ENCODE data around the gene SSTR3.

The SSTR3 gene

GRCh38 chr22:37195921-37196320 lies 16.4 kb downstream of the SSTR3 start:
- H3K27me3 ChIP-seq (ENCODE audit: control insufficient read depth, insufficient read depth, low read length): no peaks in the 10 kb centered on the region
- H3K4me3 ChIP-seq (ENCODE audit: low read length): no peak overlapping the region
- no peak overlapping the region for H3K9ac ChIP-seq (ENCODE audit: low read depth, low read length)
- no peaks in the 10 kb centered on the region for H3K36me3 ChIP-seq (ENCODE audit: insufficient read depth, low read length)
- peaks cover 25% of the 10 kb centered on the region for H3K4me1 ChIP-seq (ENCODE audit: control insufficient read depth, insufficient read depth, low read length)
- H3K4me2 ChIP-seq (ENCODE audit: low read length): no peak overlapping the region
- H3K9me3 ChIP-seq (replicated peaks; ENCODE audit: low read length): no peaks in the 10 kb centered on the region

- no peak overlapping the region for H3K9ac ChIP-seq (ENCODE audit: low read depth, low read length)
- no peak overlapping the region for H3K4me3 ChIP-seq (ENCODE audit: low read length)
- H3K4me2 ChIP-seq (ENCODE audit: low read length): no peak overlapping the region
- H3K9me3 ChIP-seq (replicated peaks; ENCODE audit: low read length): no peaks in the 10 kb centered on the region
- no peaks in the 10 kb centered on the region for H3K36me3 ChIP-seq (ENCODE audit: insufficient read depth, low read length)
- no peaks in the 10 kb centered on the region for H3K27me3 ChIP-seq (ENCODE audit: control insufficient read depth, insufficient read depth, low read length)
- H3K4me1 ChIP-seq (ENCODE audit: control insufficient read depth, insufficient read depth, low read length): peaks cover 23% of the 10 kb centered on the region
These were observed 17.5 kb downstream of the SSTR3 start for GRCh38 chr22:37194750-37195149.

GRCh38 chr22:37193629-37194191 lies 18.6 kb downstream of the SSTR3 start:
- no peak overlapping the region for H3K4me2 ChIP-seq (ENCODE audit: low read length)
- H3K9me3 ChIP-seq (replicated peaks; ENCODE audit: low read length): no peaks in the 10 kb centered on the region
- no peak overlapping the region for H3K9ac ChIP-seq (ENCODE audit: low read depth, low read length)
- no peaks in the 10 kb centered on the region for H3K27me3 ChIP-seq (ENCODE audit: control insufficient read depth, insufficient read depth, low read length)
- H3K4me1 ChIP-seq (ENCODE audit: control insufficient read depth, insufficient read depth, low read length): peaks cover 17% of the 10 kb centered on the region
- H3K4me3 ChIP-seq (ENCODE audit: low read length): no peak overlapping the region
- no peaks in the 10 kb centered on the region for H3K36me3 ChIP-seq (ENCODE audit: insufficient read depth, low read length)

- H3K9me3 ChIP-seq (replicated peaks; ENCODE audit: low read length): no peaks in the 10 kb centered on the region
- H3K4me1 ChIP-seq (ENCODE audit: control insufficient read depth, insufficient read depth, low read length): peaks cover 18% of the 10 kb centered on the region
- H3K4me2 ChIP-seq (ENCODE audit: low read length): no peak overlapping the region
- no peak overlapping the region for H3K4me3 ChIP-seq (ENCODE audit: low read length)
- no peaks in the 10 kb centered on the region for H3K27me3 ChIP-seq (ENCODE audit: control insufficient read depth, insufficient read depth, low read length)
- H3K9ac ChIP-seq (ENCODE audit: low read depth, low read length): no peak overlapping the region
- H3K36me3 ChIP-seq (ENCODE audit: insufficient read depth, low read length): no peaks in the 10 kb centered on the region
These were observed 19.5 kb downstream of the SSTR3 start for GRCh38 chr22:37192741-37193140.

- Histone ChIP-seq H3K4me1 (ENCODE audit: control insufficient read depth, insufficient read depth, low read length) (peaks cover 18% of the 10 kb centered on the region), H3K4me2 (ENCODE audit: low read length) (no peak overlapping the region), H3K9me3 (replicated peaks; ENCODE audit: low read length) (no peaks in the 10 kb centered on the region), H3K27me3 (ENCODE audit: control insufficient read depth, insufficient read depth, low read length) (no peaks in the 10 kb centered on the region), H3K9ac (ENCODE audit: low read depth, low read length) (no peak overlapping the region), H3K36me3 (ENCODE audit: insufficient read depth, low read length) (no peaks in the 10 kb centered on the region), H3K4me3 (ENCODE audit: low read length) (no peak overlapping the region)
These were observed 20.1 kb downstream of the SSTR3 start for GRCh38 chr22:37192204-37192603.

- H3K9ac ChIP-seq (ENCODE audit: low read depth, low read length): no peak overlapping the region
- H3K4me2 ChIP-seq (ENCODE audit: low read length): no peak overlapping the region
- H3K4me1 ChIP-seq (ENCODE audit: control insufficient read depth, insufficient read depth, low read length): peaks cover 18% of the 10 kb centered on the region
These were observed 22.0 kb downstream of the SSTR3 start for GRCh38 chr22:37190262-37190780.

GRCh38 chr22:37188901-37189466 lies 23.3 kb downstream of the SSTR3 start:
- H3K4me2 ChIP-seq (ENCODE audit: low read length): no peak overlapping the region
- H3K9ac ChIP-seq (ENCODE audit: low read depth, low read length): no peak overlapping the region
- H3K4me3 ChIP-seq (ENCODE audit: low read length): no peak overlapping the region
- no peaks in the 10 kb centered on the region for H3K27me3 ChIP-seq (ENCODE audit: control insufficient read depth, insufficient read depth, low read length)
- peaks cover 18% of the 10 kb centered on the region for H3K4me1 ChIP-seq (ENCODE audit: control insufficient read depth, insufficient read depth, low read length)
- no peaks in the 10 kb centered on the region for H3K9me3 ChIP-seq (replicated peaks; ENCODE audit: low read length)
- H3K36me3 ChIP-seq (ENCODE audit: insufficient read depth, low read length): no peaks in the 10 kb centered on the region

More at GRCh38 chr22:37190262-37190780, 22.0 kb downstream of the SSTR3 start:
- H3K4me3 ChIP-seq (ENCODE audit: low read length): no peak overlapping the region
- no peaks in the 10 kb centered on the region for H3K9me3 ChIP-seq (replicated peaks; ENCODE audit: low read length)
- H3K27me3 ChIP-seq (ENCODE audit: control insufficient read depth, insufficient read depth, low read length): no peaks in the 10 kb centered on the region
- no peaks in the 10 kb centered on the region for H3K36me3 ChIP-seq (ENCODE audit: insufficient read depth, low read length)

GRCh38 chr22:37187891-37188761 lies 24.2 kb downstream of the SSTR3 start, which contains the start of gene C1QTNF6:
Gene C1QTNF6, minus strand, starts transcription at chr22:37188247. Its CDS starts 34 bp downstream, at chr22:37188213.
- Histone ChIP-seq H3K9ac (ENCODE audit: low read depth, low read length) (peak within 1 kb of the TSS; percentile 82), H3K4me1 (ENCODE audit: control insufficient read depth, insufficient read depth, low read length) (peaks cover 18% of the 10 kb centered on the region), H3K27me3 (ENCODE audit: control insufficient read depth, insufficient read depth, low read length) (no peaks in the 10 kb centered on the region), H3K9me3 (replicated peaks; ENCODE audit: low read length) (no peaks in the 10 kb centered on the region), H3K36me3 (ENCODE audit: insufficient read depth, low read length) (no peaks in the 10 kb centered on the region), H3K4me3 (ENCODE audit: low read length) (peak within 1 kb of the TSS; percentile 66), H3K4me2 (ENCODE audit: low read length) (peak within 1 kb of the TSS; percentile 85)

- peak overlapping the region; percentile 82 for H3K9ac ChIP-seq (ENCODE audit: low read depth, low read length)
- no peaks in the 10 kb centered on the region for H3K36me3 ChIP-seq (ENCODE audit: insufficient read depth, low read length)
- H3K9me3 ChIP-seq (replicated peaks; ENCODE audit: low read length): no peaks in the 10 kb centered on the region
- peak overlapping the region; percentile 85 for H3K4me2 ChIP-seq (ENCODE audit: low read length)
- H3K27me3 ChIP-seq (ENCODE audit: control insufficient read depth, insufficient read depth, low read length): no peaks in the 10 kb centered on the region
- H3K4me1 ChIP-seq (ENCODE audit: control insufficient read depth, insufficient read depth, low read length): peaks cover 18% of the 10 kb centered on the region
- peak overlapping the region; percentile 66 for H3K4me3 ChIP-seq (ENCODE audit: low read length)
These were observed 24.8 kb downstream of the SSTR3 start for GRCh38 chr22:37187552-37187890.

GRCh38 chr22:37186997-37187522 lies 25.2 kb downstream of the SSTR3 start:
- Histone ChIP-seq H3K4me1 (ENCODE audit: control insufficient read depth, insufficient read depth, low read length) (peaks cover 18% of the 10 kb centered on the region), H3K27me3 (ENCODE audit: control insufficient read depth, insufficient read depth, low read length) (no peaks in the 10 kb centered on the region), H3K9me3 (replicated peaks; ENCODE audit: low read length) (no peaks in the 10 kb centered on the region), H3K4me3 (ENCODE audit: low read length) (peak overlapping the region; percentile 66), H3K36me3 (ENCODE audit: insufficient read depth, low read length) (no peaks in the 10 kb centered on the region), H3K9ac (ENCODE audit: low read depth, low read length) (peak overlapping the region; percentile 82), H3K4me2 (ENCODE audit: low read length) (peak overlapping the region; percentile 85)

- Histone ChIP-seq H3K9ac (ENCODE audit: low read depth, low read length) (no peak overlapping the region), H3K4me1 (ENCODE audit: control insufficient read depth, insufficient read depth, low read length) (peaks cover 18% of the 10 kb centered on the region)
These were observed 25.9 kb downstream of the SSTR3 start for GRCh38 chr22:37186228-37186996.

More at GRCh38 chr22:37186228-37186996, 25.9 kb downstream of the SSTR3 start:
- Histone ChIP-seq H3K9me3 (replicated peaks; ENCODE audit: low read length) (no peaks in the 10 kb centered on the region), H3K4me3 (ENCODE audit: low read length) (no peak overlapping the region), H3K36me3 (ENCODE audit: insufficient read depth, low read length) (no peaks in the 10 kb centered on the region), H3K4me2 (ENCODE audit: low read length) (no peak overlapping the region), H3K27me3 (ENCODE audit: control insufficient read depth, insufficient read depth, low read length) (no peaks in the 10 kb centered on the region)
